Mammary epithelial cell (primary cell): ENCODE results near the gene SOBP.

Experiments
- CTCF ChIP-seq, 2 donors: IDR thresholded peaks in 1 of 2; conservative IDR thresholded peaks in 1 of 2; 2 replicates each; pipeline ENCODE4 v1.5.1; 2011 to 2012; ENCODE audit warnings: inconsistent platforms in 2 of 2, low read length in 2 of 2, mild to moderate bottlenecking in 2 of 2, control low read depth in 1 of 2, low read depth in 1 of 2; ENCODE audit not compliant: insufficient read depth in 1 of 2; ENCODE audit errors: extremely low read depth in 1 of 2
- EZH2 ChIP-seq: IDR thresholded peaks from 2 replicates; pipeline ENCODE4 v1.6.1; 2012; ENCODE audit warnings: low read length, inconsistent platforms, borderline replicate concordance

GRCh38 chr6:107627969-107628368, 138.1 kb downstream of the SOBP start:
- no peak for TF ChIP-seq CTCF (conservative IDR thresholded peaks at IDR 0.05 in 1 of 2, IDR thresholded peaks at IDR 0.05 in 1 of 2; ENCODE audit: extremely low read depth in 1 of 2, insufficient read depth in 1 of 2, low read depth in 1 of 2, low read length in 2 of 2)
- TF ChIP-seq EZH2, result no peak
